HEK293T (cell line): Measurements from ENCODE around the gene PLCB1.

Source experiments
- CTCF ChIA-PET: fragments of 350-600 bp; formaldehyde crosslinking; extraction: SDS; loops from one replicate; lab custom pipeline; 2021; ENCODE audit warnings: antibody characterized with exemption, inconsistent platforms; lab: Yijun Ruan, JAX
- POLR2A ChIA-PET: fragments of 350-600 bp; formaldehyde crosslinking; extraction: SDS; loops from one replicate; lab custom pipeline; 2020; ENCODE audit warnings: antibody characterized with exemption, inconsistent platforms; lab: Yijun Ruan, JAX
- DNase-seq: peaks from one replicate; pipeline ENCODE4 v3.0.0; 2012; ENCODE audit warnings: mixed read lengths; ENCODE audit errors: extremely low spot score
- ARNT ChIP-seq: fragments of 450-650 bp; IDR thresholded peaks from 2 replicates; pipeline ENCODE4 v1.6.1; 2017; ENCODE audit warnings: mild to moderate bottlenecking
- BHLHE40 ChIP-seq: fragments of 450-650 bp; IDR thresholded peaks from 2 replicates; pipeline ENCODE4 v1.6.1; 2016; ENCODE audit warnings: mild to moderate bottlenecking, moderate library complexity, borderline replicate concordance
- CTBP1 ChIP-seq: fragments of 450-650 bp; IDR thresholded peaks from 2 replicates; pipeline ENCODE4 v1.6.1; 2016; ENCODE audit warnings: borderline replicate concordance
- ELF4 ChIP-seq: fragments of 450-650 bp; IDR thresholded peaks from 2 replicates; pipeline ENCODE4 v1.6.1; 2017; ENCODE audit warnings: antibody characterized with exemption
- FOXA1 ChIP-seq: fragments of 450-650 bp; IDR thresholded peaks from 2 replicates; pipeline ENCODE4 v1.6.1; 2016; ENCODE audit warnings: mild to moderate bottlenecking
- FOXK2 ChIP-seq: fragments of 450-650 bp; IDR thresholded peaks from 2 replicates; pipeline ENCODE4 v1.6.1; 2016; ENCODE audit warnings: mild to moderate bottlenecking
- FOXM1 ChIP-seq: fragments of 450-650 bp; IDR thresholded peaks from 2 replicates; pipeline ENCODE4 v1.6.1; 2017; ENCODE audit warnings: mild to moderate bottlenecking, borderline replicate concordance
- HDGF ChIP-seq: fragments of 450-650 bp; IDR thresholded peaks from 2 replicates; pipeline ENCODE4 v1.6.1; 2017; ENCODE audit warnings: antibody characterized with exemption, borderline replicate concordance
- L3MBTL2 ChIP-seq: fragments of 450-650 bp; conservative IDR thresholded peaks from 2 replicates; pipeline ENCODE4 v1.6.1; 2016; ENCODE audit warnings: mild to moderate bottlenecking
- LEF1 ChIP-seq: fragments of 450-650 bp; IDR thresholded peaks from 2 replicates; pipeline ENCODE4 v1.6.1; 2017; ENCODE audit warnings: mild to moderate bottlenecking, borderline replicate concordance
- NFRKB ChIP-seq: fragments of 450-650 bp; IDR thresholded peaks from 2 replicates; pipeline ENCODE4 v1.6.1; 2016; ENCODE audit warnings: mild to moderate bottlenecking, moderate library complexity
- SP1 ChIP-seq: fragments of 450-650 bp; IDR thresholded peaks from 2 replicates; pipeline ENCODE4 v1.6.1; 2017
- SUZ12 ChIP-seq: fragments of 450-650 bp; IDR thresholded peaks from 2 replicates; pipeline ENCODE4 v1.6.1; 2016; ENCODE audit warnings: mild to moderate bottlenecking
- TARDBP ChIP-seq: fragments of 450-650 bp; IDR thresholded peaks from 2 replicates; pipeline ENCODE4 v1.6.1; 2016
- ZNF384 ChIP-seq: fragments of 450-650 bp; IDR thresholded peaks from 2 replicates; pipeline ENCODE4 v1.6.1; 2016
- TF ChIP-seq, protein P1 (sequence below): fragments of 450-650 bp; IDR thresholded peaks from 2 replicates; pipeline ENCODE4 v1.6.1; 2016

The PLCB1 gene

GRCh38 chr20:8723296-8723695, 591.2 kb downstream of the PLCB1 start:
- ChIA-PET CTCF (interaction anchor here (1.1 to 3.5 kb wide), 3 partner anchors 332 to 786 kb away, joined by 3 to 49 read pairs (median 21); no protein-coding TSS in a partner anchor), POLR2A (interaction anchor here (1.3 kb wide), 1 partner anchor 677 kb away, joined by 3 read pairs; no protein-coding TSS in a partner anchor)
- DNase-seq: no peak
- no peak for TF ChIP-seq LEF1
- no peak for TF ChIP-seq L3MBTL2
- TF ChIP-seq SP1: no peak
- no peak for TF ChIP-seq TARDBP
- TF ChIP-seq FOXM1: no peak

DNA sequence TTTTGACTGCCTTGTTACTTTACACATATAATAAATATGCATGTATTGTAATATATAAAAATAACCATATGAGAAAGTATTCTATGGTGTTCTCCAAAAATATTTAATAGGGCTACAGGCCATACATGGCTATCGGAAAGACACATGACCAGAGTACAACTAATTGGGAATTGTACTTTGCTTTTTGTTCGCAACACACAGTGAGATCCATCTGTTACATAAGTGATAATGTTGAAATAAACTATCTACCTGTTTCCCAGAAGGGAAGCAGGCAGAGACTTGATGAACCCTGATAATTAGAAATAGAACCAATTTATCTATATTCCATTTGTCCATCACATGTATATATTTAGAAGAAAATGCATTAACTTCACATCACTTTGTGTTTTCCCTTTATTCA, 592.8 kb downstream of the PLCB1 start:
- POLR2A ChIA-PET: no interaction called here
- no peak for TF ChIP-seq CTBP1
- no peak for TF ChIP-seq SUZ12
- TF ChIP-seq FOXM1: no peak
- no peak for TF ChIP-seq FOXA1
- TF ChIP-seq LEF1: no peak
- no peak for TF ChIP-seq ZNF384
- no peak for TF ChIP-seq L3MBTL2
- CTCF ChIA-PET: no interaction called here
- no peak for DNase-seq

GRCh38 chr20:8726460-8726859, 594.4 kb downstream of the PLCB1 start:
- no peak for DNase-seq
- ChIA-PET CTCF (no interaction called here), POLR2A (no interaction called here)
- TF ChIP-seq LEF1 (no peak), ELF4 (no peak), TARDBP (no peak), BHLHE40 (no peak), CTBP1 (no peak), ARNT (no peak), FOXA1 (no peak), FOXM1 (no peak), FOXK2 (no peak)

DNA sequence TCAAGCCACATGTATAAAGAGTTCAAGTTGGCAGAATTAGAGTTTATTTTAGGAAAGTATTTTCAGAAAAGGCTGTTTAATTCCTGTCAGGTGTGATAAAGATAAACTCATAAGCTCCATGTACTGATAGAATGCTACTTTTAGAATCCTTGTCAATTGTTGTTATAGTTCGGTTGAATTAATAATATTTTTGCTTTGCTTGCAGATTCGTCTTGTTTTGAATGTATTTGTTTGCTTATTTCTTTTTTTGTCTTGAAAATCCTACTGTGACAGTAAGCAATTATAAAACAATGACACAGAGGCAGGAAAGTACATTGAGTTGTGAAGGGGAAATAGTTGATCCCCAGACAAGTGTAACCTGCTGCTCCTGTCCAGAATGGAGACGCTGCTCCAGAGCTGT, 602.9 kb downstream of the PLCB1 start:
- POLR2A ChIA-PET: no interaction called here
- no peak for TF ChIP-seq CTBP1
- TF ChIP-seq SP1: no peak
- TF ChIP-seq FOXM1: no peak
- no peak for TF ChIP-seq LEF1
- TF ChIP-seq, protein P1, sequence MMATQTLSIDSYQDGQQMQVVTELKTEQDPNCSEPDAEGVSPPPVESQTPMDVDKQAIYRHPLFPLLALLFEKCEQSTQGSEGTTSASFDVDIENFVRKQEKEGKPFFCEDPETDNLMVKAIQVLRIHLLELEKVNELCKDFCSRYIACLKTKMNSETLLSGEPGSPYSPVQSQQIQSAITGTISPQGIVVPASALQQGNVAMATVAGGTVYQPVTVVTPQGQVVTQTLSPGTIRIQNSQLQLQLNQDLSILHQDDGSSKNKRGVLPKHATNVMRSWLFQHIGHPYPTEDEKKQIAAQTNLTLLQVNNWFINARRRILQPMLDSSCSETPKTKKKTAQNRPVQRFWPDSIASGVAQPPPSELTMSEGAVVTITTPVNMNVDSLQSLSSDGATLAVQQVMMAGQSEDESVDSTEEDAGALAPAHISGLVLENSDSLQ: no peak
- no peak for TF ChIP-seq ARNT
- no peak for TF ChIP-seq FOXK2
- TF ChIP-seq HDGF: no peak
- TF ChIP-seq TARDBP: no peak
- no peak for DNase-seq
- CTCF ChIA-PET: interaction anchor here (0.7 to 1.2 kb wide), 4 partner anchors 13 to 798 kb away, joined by 3 to 6 read pairs (median 4); no protein-coding TSS in a partner anchor

GRCh38 chr20:8735674-8736073, 603.6 kb downstream of the PLCB1 start:
- POLR2A ChIA-PET: no interaction called here
- CTCF ChIA-PET: interaction anchor here (1.2 kb wide), 1 partner anchor 14 kb away, joined by 4 read pairs; no protein-coding TSS in a partner anchor

GRCh38 chr20:8740265-8740664, 608.2 kb downstream of the PLCB1 start:
- TF ChIP-seq FOXA1 (no peak), ARNT (no peak), NFRKB (no peak), L3MBTL2 (no peak), FOXM1 (no peak), TARDBP (no peak), FOXK2 (no peak), BHLHE40 (no peak), LEF1 (no peak)
- no peak for DNase-seq
- ChIA-PET CTCF (no interaction called here), POLR2A (no interaction called here)

More at GRCh38 chr20:8735674-8736073, 603.6 kb downstream of the PLCB1 start:
- TF ChIP-seq, protein P1: no peak
- no peak for TF ChIP-seq ELF4
- no peak for TF ChIP-seq TARDBP
- no peak for TF ChIP-seq SUZ12
- no peak for TF ChIP-seq BHLHE40
- no peak for TF ChIP-seq FOXA1
- TF ChIP-seq HDGF: no peak
- no peak for TF ChIP-seq FOXM1
- TF ChIP-seq ARNT: no peak
- no peak for TF ChIP-seq SP1
- no peak for TF ChIP-seq L3MBTL2
- TF ChIP-seq LEF1: no peak
- TF ChIP-seq NFRKB: no peak
- no peak for TF ChIP-seq FOXK2
- no peak for DNase-seq

DNA sequence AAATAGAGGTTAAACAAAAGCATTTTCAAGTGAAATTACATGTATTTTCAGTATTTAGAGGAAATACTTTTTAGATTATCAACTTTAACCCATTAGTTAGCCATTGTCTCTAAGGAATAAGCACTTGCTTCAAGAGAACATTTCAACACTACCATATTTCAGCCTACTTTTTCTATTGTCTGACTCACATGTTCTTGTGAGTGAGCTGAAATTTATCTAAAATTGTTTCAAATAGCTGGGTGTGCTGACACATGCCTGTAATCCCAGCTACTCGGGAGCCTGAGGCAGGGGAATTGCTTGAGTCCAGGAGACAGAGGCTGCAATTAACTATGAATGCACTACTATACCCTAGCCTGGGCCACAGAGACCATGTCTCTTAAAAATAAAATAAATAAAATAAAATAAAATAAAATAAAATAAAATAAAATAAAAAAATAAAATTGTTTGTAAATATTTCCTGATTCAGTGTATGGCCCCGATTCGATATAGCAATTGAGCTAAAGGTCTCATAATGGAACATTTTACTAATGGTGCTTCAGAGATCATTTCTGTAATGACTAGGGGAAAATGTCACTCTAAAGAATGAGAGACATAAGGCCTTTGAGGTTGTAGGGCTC, 612.3 kb downstream of the PLCB1 start:
- CTCF ChIA-PET: no interaction called here
- DNase-seq: no peak
- no peak for TF ChIP-seq ELF4
- no peak for TF ChIP-seq ZNF384
- TF ChIP-seq BHLHE40: no peak
- no peak for TF ChIP-seq FOXA1
- POLR2A ChIA-PET: no interaction called here
